BJ (cell line): ENCODE data around the gene RGS10. TPM values are rescaled to one million over a fixed set of nuclear protein-coding genes. Genes with fewer than 3 reads are reported as not detected.

Source experiments
- CTCF ChIA-PET: fragments of 350-600 bp; formaldehyde crosslinking; extraction: SDS; loops from one replicate; lab custom pipeline; 2021; ENCODE audit warnings: antibody characterized with exemption, inconsistent platforms; lab: Yijun Ruan, JAX
- POLR2A ChIA-PET: fragments of 300-600 bp; sonication (Branson Sonifier 250); formaldehyde crosslinking; extraction: SDS; loops from one replicate; lab custom pipeline; 2021; ENCODE audit warnings: antibody characterized with exemption; lab: Charles Lee
- DNase-seq: peaks from one replicate; pipeline ENCODE4 v3.0.0-alpha.2; 2011; ENCODE audit warnings: low read depth
- H3K27me3 ChIP-seq: 2 replicates; pipeline ENCODE4 v1.6.0; 2011; ENCODE audit warnings: low read length; ENCODE audit not compliant: control insufficient read depth, insufficient read depth
- H3K36me3 ChIP-seq: 2 replicates; pipeline ENCODE4 v1.5.1; 2011; ENCODE audit warnings: low read length; ENCODE audit not compliant: control insufficient read depth, insufficient read depth
- H3K4me3 ChIP-seq: 2 replicates; pipeline ENCODE4 v1.5.1; 2011; ENCODE audit warnings: low read depth, mild to moderate bottlenecking, control low read depth, low read length
- polyA plus RNA-seq: library from polyadenylated mRNA; depleted of rRNA; stranded (reverse); fragments of >200 nt; gene quantifications from 2 replicates; pipeline ENCODE4 v1.2.3, GENCODE V29; 2011
- TF ChIP-seq, protein P1 (sequence below): IDR thresholded peaks from 2 replicates; pipeline ENCODE4 v1.5.1; 2011; ENCODE audit warnings: low read depth, mild to moderate bottlenecking, control low read depth, inconsistent platforms, low read length, moderate library complexity; ENCODE audit not compliant: insufficient read depth

RGS10 gene
- polyA plus RNA-seq, 1 experiment, result 34.5 TPM

DNA sequence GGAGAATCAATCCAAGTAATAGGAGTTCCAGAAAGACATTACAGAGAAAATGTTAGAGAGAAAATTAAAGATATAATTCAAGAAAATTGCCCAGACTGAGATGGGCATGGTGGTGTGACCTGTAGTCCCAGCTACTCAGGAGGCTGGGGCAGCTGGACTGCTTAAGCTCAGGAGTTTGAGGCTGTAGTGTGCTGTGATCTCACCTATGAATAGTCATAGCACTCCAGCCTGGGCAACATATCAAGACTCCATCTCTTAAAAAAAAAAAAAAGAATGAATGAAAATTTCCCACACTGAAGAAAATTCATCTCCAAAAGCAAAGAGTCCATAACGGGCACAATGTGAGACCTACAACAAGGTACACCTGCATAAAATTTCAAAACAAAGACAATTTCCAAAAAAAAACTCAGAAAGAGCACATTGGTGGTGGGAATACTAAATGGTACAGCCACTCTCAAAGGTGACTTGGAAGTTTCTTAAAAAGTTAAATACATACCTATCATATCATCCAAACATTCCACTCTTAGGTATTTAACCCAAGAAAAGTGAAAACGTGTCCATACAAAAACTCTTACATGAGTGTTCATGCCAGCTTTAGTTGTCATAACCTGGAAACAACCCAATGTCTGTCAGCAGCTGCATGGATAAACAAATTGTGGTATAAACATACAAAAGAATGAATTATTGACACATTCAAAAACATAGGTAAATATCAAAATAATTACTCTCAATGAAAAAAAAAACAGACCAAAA lies 6.9 kb upstream of the RGS10 start:
- DNase-seq, result no peak
- TF ChIP-seq, protein P1, sequence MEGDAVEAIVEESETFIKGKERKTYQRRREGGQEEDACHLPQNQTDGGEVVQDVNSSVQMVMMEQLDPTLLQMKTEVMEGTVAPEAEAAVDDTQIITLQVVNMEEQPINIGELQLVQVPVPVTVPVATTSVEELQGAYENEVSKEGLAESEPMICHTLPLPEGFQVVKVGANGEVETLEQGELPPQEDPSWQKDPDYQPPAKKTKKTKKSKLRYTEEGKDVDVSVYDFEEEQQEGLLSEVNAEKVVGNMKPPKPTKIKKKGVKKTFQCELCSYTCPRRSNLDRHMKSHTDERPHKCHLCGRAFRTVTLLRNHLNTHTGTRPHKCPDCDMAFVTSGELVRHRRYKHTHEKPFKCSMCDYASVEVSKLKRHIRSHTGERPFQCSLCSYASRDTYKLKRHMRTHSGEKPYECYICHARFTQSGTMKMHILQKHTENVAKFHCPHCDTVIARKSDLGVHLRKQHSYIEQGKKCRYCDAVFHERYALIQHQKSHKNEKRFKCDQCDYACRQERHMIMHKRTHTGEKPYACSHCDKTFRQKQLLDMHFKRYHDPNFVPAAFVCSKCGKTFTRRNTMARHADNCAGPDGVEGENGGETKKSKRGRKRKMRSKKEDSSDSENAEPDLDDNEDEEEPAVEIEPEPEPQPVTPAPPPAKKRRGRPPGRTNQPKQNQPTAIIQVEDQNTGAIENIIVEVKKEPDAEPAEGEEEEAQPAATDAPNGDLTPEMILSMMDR, result no peak
- ChIA-PET CTCF (interaction anchor here (0.7 kb wide), 1 partner anchor 149 kb away, joined by 3 read pairs; no protein-coding TSS in a partner anchor), POLR2A (no interaction called here)
- peaks cover 9% of the 10 kb centered on the region for H3K27me3 ChIP-seq
- no peaks in the 10 kb centered on the region for H3K36me3 ChIP-seq
- H3K4me3 ChIP-seq, result no peak overlapping the region

DNA sequence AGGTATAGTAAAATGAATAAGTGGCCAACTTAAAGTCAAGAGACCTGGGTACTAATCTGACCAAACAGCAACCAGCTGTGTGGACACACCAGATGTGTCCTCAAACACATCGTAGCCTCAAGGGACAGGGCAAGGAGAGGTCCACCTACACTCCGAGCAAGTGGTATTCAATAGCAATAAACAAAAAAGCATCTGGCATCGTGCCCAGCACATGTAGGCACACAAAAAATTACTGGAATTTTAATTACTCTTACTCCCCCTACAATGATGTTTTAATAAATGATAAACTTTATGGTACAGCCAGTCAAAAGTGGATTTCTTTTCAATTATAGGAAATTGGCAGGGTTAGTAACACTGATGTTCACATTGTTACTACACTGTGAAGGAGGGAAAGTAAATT lies 3.5 kb upstream of the RGS10 start:
- TF ChIP-seq, protein P1, result no peak
- CTCF ChIA-PET, result no interaction called here
- Histone ChIP-seq H3K36me3 (no peaks in the 10 kb centered on the region), H3K27me3 (peaks cover 6% of the 10 kb centered on the region), H3K4me3 (no peak overlapping the region)
- POLR2A ChIA-PET, result no interaction called here
- no peak for DNase-seq

DNA sequence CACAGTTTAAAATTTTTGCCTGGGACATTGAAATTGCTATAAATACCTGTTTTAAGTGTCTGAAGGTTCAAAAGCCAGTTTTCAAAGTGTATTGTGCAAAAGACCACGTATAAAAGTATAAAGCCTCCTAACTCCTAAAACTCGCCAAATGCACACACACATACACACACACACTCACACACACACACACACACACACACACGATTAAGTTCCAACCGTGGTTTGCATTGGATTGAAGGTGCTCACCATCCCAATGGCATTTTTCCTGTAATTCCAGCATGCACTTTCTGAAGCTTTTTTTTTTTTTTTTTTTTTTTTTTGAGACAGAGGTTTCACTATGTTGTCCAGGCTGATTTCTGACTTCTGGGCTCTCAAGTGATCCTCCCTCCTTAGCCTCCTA lies 2.8 kb upstream of the RGS10 start:
- Histone ChIP-seq H3K27me3 (peaks cover 5% of the 10 kb centered on the region), H3K4me3 (no peak overlapping the region), H3K36me3 (no peaks in the 10 kb centered on the region)
- ChIA-PET CTCF (interaction anchor here (1.3 to 3.1 kb wide), 3 partner anchors 13 to 342 kb away, joined by 3 to 11 read pairs (median 7); no protein-coding TSS in a partner anchor), POLR2A (interaction anchor here (1.0 kb wide), 1 partner anchor 180 kb away, joined by 3 read pairs; the partner anchor contains the start of gene INPP5F)
- DNase-seq, result no peak
- TF ChIP-seq, protein P1, result no peak

DNA sequence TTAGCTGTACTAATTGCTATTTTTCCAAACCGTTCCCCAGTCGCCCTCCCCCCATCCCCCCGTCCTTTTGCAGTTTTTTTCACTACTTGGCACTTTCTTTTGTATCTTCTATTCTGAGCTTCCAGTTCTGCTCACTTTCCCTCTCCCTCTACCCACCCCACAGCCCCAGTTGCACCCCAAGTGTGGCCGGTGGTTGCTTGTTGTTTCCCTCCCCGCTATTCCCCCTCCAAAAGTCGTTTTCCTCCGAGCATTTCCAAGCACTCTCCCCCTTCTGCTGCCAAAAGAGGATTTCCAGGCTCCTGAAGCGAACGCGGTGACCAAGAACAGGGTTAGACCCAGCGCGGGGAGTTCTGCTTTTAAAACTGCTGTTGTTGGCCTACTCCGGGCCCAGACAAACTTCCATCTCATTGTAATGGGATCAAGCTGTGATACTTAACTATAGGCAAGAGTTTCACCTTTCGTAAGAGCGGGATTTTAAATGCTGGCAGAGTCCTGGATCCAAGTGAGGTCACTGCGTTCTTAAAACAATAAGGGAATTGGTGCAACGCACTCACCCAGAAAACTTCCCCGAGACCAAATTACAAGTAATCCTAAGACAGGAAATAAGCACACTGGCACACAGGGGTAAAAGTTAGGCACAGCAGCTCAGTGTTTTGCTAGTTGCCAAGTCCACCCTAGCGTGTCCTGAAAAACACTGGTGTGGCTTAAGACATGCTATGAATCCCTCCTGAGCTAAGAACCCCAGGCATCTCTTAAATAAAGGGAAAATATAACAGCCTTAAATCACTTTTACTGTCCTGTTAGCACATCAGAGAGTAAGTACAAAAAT lies 1.5 kb upstream of the RGS10 start:
- H3K36me3 ChIP-seq, result no peaks in the 10 kb centered on the region
- ChIA-PET POLR2A (interaction anchor here (0.6 to 1.0 kb wide), 2 partner anchors 182 to 217 kb away, joined by 3 to 15 read pairs; partner anchors contain the start of gene INPP5F), CTCF (interaction anchor here (0.6 to 3.1 kb wide), 14 partner anchors 10 to 345 kb away, joined by 3 to 26 read pairs (median 5); partner anchors contain the start of gene GRK5)
- H3K4me3 ChIP-seq, result no peak overlapping the region; the same call in 1 of the 2 replicates
- peaks cover 4% of the 10 kb centered on the region for H3K27me3 ChIP-seq
- no peak for DNase-seq
- TF ChIP-seq, protein P1, result no peak
